HG02610 (cell line): Measurements from ENCODE around the gene LINGO4.

Experiments
- ATAC-seq: cut with Tn5 transposase; IDR thresholded peaks from one replicate; pipeline ENCODE4 v1.9.1; 2021; ENCODE audit warnings: mild to moderate bottlenecking, moderate library complexity; ENCODE audit not compliant: unreplicated experiment

The LINGO4 gene, protein sequence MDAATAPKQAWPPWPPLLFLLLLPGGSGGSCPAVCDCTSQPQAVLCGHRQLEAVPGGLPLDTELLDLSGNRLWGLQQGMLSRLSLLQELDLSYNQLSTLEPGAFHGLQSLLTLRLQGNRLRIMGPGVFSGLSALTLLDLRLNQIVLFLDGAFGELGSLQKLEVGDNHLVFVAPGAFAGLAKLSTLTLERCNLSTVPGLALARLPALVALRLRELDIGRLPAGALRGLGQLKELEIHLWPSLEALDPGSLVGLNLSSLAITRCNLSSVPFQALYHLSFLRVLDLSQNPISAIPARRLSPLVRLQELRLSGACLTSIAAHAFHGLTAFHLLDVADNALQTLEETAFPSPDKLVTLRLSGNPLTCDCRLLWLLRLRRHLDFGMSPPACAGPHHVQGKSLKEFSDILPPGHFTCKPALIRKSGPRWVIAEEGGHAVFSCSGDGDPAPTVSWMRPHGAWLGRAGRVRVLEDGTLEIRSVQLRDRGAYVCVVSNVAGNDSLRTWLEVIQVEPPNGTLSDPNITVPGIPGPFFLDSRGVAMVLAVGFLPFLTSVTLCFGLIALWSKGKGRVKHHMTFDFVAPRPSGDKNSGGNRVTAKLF

GRCh38 chr1:151805066-151805820 lies at the start of gene LINGO4:
Gene LINGO4 (minus strand): TSS chr1:151805419. CDS start chr1:151802704, 2,715 bp downstream.
- no peak for ATAC-seq

- no peak for ATAC-seq
Measured at GRCh38 chr1:151854658-151855057, 49.4 kb upstream of the LINGO4 start.

DNA sequence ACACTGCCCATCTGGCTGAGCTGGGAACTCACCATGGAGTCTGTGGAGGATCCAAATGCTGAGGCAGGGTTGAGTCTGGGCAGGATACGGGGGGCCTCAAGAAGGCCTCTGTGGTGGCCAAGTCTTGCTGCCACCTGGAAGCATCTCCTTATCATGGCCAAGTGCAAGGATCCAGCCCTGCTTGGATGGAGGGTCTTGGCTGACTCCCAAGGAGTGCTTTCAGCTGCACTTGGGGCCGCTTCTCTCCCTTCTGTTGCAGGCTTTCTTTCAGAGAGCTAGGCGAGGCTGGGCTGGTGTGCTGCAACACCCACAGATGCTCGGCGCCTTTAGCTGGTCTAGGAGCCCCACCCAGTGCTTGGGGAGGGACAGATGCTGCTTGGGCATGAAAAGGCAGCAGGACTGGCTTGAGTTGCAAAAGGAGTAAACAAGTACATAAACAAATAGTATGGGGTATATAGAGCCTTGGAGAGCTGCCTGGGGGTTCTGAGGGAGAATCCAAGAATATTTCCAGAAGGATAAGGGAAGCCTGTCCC lies 48.3 kb upstream of the LINGO4 start, which contains the start of gene THEM5:
TSS of gene THEM5 (minus strand) at position 302 of the 533 bp plus-strand sequence. CDS start at position 155, 147 bp downstream.
- ATAC-seq: no peak

- no peak for ATAC-seq
Measured at GRCh38 chr1:151852733-151853132, 47.5 kb upstream of the LINGO4 start.

- ATAC-seq: no peak
Measured at GRCh38 chr1:151851886-151852285, 46.7 kb upstream of the LINGO4 start.

DNA sequence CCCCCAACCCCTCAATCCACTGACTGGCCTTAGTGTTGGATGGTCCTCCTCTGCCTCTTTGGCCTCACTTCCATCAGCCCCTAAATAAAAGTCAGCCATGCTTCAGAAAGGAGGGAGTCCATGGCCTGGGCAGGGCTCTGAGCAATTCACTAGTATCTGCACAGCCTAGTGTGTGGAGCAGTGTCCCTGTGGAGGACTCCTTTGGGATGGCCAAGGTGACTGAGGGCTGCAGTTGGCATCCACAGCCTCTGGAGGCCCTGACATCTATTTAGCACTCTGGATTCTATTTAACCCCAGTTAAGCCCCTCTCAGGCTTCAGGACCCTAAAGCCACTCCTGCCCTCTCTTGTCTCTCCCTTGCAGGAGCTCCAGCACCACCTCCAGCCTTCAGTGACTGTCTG lies 44.7 kb upstream of the LINGO4 start:
- ATAC-seq: no peak

DNA sequence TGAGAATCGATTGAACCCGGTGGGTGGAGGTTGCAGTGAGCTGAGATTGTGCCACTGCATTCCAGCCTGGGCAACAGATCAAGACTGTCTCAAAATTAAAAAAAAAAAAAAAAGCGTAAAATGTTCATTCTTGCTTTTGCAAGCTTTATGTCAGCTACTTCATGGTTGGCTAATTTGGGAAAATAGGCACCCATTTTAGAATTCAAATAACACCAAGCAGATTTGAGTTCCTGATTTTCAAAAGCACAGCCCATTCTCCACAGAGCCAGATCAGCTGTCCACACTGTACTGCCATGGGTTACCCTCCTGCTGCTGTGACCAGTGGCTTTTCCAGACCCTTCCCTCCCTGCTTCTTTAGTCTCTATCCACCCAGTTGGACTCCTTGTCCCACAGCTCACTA lies 43.9 kb upstream of the LINGO4 start:
- ATAC-seq: no peak

- ATAC-seq: no peak
Measured at GRCh38 chr1:151847867-151848596, 42.8 kb upstream of the LINGO4 start.

DNA sequence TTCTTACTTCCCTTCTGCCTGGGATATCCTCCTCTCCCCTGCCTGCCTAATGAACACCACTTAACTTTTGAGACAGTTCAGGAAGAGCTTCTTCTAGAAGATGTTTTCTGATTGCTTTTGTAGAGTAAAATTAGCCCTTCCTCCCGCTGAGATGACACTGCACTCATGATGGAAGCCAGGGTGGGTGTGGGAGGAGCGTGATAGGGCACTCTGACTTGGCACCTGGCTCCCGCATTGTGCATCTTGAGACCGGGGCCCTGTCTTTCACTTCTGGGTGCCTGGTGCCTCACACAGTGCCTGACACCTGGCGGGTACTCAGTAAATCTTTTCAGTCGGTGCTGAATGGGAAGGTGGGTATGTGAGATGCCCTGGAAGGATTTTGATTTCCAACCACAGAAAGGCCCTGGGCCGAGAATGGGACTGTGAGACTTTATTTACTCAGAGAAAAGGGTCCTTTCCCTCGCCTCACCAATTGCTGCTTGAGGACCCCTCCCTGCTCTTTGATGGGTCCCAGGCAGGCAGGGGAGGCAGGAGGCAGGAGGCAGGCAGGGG lies 41.5 kb upstream of the LINGO4 start:
- ATAC-seq: no peak

- ATAC-seq: no peak
Measured at GRCh38 chr1:151846062-151846568, 40.9 kb upstream of the LINGO4 start.

DNA sequence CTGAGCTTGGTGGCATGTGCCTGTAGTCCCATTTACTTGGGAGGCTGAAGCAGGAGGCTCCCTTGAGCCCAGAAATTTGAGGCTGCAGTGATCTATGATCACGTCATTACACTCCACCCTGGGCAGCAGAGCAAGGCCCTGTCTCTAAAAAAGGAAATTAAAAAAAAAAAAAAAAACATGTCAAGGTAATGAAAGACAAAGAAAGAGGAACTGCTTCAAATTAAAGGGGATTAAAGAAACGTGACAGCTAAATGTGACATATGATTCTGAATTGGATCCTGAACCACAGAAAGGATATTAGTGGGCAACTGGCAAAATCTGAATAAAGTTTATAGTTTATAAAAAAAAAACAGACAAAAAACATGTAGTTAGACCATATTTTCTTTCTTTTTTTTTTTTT lies 38.2 kb upstream of the LINGO4 start:
- ATAC-seq: no peak

GRCh38 chr1:151841141-151841540 lies 35.9 kb upstream of the LINGO4 start:
- no peak for ATAC-seq

DNA sequence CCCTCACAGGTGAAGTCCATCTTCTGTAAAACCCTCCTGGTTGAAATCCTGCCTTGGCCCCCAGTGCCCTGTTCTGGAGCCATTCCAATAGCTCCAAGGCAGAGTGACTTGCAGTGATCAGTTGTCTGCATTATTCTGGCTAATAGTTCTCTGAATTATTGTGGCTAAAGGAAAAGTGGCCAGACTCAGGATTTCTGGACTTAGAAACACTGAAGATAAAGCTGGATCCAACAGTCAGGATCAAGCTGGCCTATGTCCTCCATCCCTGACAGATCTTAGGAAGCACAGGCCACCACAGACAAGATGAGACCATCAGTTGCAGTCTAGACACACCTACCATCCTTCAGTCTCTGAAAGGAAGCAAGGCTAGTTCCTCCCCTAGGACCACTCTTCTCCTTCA lies 35.2 kb upstream of the LINGO4 start:
- ATAC-seq: no peak

DNA sequence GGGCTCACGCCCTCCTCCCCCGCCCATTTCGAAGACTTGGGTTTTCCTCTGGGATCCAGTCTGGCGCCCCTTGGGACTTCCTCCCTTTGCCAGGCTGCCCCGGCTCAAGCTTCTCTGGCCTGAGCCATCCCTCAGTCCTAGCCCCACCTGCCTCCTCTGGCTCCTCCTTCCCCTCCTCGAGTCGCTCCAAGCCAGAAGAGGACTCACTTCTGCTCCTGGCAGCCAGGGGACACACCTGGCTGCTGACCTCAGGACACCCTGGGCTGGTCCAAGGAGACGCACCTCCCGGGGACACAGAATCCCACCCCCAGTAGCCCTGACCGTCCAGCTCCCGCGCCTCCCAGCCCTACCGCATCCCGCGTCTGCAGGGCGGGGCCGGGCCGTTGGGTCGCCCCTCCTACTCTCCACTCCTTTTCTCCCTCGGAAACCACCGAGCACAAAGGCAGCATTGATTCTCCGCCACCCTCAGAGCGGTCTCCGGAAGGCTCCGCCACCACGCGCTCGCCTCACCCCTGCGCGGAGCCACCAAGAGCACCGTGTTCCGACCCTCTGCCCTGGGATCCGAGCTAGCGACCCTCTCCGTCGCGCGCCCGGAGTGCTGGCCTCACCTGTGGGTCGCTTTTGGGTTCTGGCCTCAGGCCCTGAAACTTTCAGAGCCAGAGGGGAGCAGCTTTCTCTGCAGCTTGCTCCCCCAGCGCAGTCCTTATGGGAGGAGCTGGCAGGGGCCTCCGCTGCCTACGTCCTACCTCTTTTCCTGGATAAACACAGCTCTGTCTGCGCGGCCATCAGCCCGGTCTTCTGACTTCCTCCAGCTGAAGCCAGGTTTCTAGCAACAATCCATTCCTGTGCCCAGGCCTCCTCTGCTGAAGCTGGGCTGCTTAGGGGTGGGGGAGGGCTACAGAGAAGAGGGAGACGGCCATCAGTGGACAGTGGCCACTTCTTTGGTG lies 34.5 kb upstream of the LINGO4 start, which contains the start of gene C2CD4D:
TSS of gene C2CD4D (minus strand) at position 364 of the 947 bp plus-strand sequence. CDS start 831 bp downstream, outside the sequence.
- no peak for ATAC-seq

DNA sequence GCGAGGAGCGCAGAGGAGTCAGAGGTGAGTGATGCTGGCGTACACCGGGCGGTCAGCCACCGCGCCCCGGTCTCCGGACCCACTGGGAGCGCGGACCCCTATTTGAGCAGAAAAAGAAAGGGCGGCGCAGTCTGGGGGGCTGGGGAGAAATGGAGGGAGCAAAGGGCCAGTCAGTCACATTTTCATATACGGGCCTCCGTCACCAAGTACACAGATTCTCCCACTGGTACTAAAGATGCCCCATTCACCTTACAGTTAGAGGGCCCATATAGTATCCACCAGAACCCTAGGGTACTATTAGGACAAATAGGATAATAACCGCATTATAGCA lies 33.8 kb upstream of the LINGO4 start:
- ATAC-seq: no peak

DNA sequence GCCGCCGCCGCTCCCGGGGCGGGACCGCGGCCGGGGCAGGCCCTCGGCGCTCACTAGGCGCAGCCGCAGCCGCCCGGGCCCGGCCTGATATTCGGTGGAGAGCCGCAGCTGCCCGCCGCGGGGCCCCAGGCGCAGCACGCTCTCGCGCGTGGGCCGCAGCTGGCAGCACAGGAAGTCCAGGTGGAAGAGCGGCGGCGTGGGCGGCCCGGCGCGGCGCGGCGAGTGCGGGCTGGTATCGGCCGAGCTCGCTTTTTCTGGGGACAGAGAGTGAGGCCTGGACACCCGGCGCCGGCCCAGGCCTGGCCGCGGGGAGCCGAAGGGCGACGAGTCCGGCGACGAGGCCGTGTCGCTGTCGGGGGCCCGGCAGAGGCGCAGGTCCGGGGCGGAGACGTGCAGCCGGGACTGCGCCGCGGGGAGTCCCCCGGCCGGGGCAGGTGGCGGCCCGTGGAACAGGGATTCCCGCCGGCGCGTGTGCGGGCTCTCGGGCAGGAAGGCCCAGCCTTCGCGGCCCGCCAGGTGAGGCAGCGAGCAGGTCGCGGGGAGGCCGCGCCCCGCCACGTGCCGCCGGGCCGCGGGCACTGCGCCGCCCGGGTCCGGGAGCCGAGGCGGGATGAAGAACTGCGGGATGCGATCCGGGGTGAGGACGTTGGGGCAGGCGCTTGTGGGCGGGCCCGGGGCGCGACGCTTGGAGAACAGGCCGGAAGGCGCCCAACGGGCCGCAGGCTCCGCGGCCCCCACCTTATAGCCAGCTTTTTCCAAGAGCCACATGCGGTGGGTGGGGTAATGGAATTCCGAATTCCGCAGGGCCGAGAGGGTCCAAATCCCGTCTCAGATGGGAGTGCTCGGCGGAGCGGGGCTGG lies 33.2 kb upstream of the LINGO4 start:
- ATAC-seq: no peak

DNA sequence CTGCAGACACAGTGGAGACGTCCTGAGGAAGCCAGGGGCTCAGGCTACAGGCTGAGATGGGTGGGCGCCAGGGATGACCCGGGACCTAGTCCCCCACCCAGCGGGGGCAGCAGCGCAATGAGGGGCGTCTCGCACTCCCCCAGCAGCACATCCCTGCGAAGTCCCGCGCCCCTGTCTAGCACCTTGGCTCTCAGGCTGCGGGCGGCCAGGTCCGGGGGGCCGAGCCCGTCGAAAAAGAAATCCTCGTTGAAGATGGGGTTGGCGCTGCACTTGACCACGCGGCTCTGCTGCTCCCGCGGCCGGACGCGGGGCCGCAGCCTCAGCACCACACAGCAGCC lies 32.6 kb upstream of the LINGO4 start:
- no peak for ATAC-seq

- no peak for ATAC-seq
Measured at GRCh38 chr1:151837197-151837596, 32.0 kb upstream of the LINGO4 start.
